ENCODE measurements around the gene YTHDC1.

The YTHDC1 gene

GRCh38 chr4:68360231-68360968 is 10.5 kb upstream of the YTHDC1 start:
- no peak for DNase-seq

DNA sequence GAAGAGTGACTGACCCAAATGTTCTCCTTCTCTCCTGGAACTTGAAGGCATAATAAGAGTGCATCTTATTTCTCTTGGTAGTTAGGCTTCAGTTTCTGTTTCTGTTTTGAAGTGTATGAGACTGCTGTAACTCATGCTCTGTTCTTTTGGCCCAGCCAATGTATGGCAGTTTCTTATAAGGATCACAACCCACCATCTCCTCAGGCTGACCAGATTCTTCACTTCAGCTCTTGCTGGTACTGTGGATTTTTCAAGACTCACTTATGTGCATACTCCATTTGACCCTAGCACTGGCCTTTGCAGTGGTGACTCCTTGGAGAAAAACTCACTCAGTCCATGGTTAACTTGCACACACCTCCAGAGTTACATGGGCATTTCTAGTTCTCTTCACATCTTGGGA is 9.6 kb upstream of the YTHDC1 start:
- DNase-seq = no peak

- no peak for DNase-seq
These were observed 9.1 kb upstream of the YTHDC1 start for GRCh38 chr4:68358988-68359387.

GRCh38 chr4:68352791-68353190 is 2.9 kb upstream of the YTHDC1 start:
- no peak for DNase-seq

DNA sequence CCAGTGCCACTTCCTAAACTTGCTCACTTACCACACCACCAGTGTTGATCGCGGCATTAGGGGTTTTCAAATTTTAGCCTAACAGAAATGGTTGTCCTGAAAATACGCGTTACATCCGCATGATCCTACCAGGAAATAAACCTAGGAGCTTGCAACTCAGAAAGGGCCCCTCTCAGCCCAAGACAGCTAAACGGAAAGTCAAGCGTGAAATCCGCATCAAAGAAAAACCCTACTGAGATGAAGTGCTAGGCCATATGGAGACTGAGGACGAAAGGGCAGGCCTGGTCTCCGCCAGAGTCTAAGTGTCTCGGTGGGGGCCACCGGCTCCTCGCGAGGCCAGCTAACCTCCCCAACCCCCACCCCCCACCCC is 626 bp downstream of the YTHDC1 start:
- no peak for DNase-seq

DNA sequence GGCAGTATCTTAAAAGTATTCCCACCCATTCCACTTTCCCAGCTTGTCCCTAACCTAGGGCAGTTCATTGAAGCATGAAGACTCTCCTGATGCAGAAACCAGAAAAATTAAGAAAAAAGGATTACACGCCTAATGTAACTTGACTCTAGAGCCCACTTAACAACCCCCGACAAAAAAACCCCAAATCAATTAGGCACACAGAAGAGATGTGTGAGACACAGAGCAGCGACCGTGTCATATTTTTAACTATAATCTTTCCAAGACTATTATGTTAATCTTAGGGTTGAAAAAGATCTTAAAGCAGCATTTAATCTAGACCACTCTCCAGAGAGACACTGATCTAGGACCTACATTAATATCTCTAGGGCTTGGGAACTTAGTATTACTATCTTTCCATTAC is 1.3 kb downstream of the YTHDC1 start:
- DNase-seq = peak; percentile 38

- no peak for DNase-seq
These were observed 2.0 kb downstream of the YTHDC1 start for GRCh38 chr4:68347845-68348244.

GRCh38 chr4:68346461-68346860 is 3.4 kb downstream of the YTHDC1 start:
- no peak for DNase-seq

DNA sequence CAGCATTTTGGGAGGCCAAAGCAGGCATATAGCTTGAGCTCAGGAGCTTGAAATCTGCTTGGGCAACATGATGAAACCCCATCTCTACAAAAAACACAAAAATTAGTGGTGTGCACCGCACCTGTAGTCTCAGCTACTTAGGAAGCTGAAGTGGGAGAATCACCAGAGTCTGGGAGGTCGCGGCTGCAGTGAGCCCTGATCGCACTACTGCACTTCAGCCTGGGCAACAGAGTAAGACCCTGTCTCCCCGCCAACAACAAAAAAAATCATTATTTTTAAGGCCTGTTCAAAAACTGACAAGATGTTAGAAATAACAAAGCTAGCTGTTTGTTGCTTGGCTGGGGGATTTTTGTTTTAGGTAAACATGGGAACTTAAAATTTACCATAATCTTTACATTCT is 5.1 kb downstream of the YTHDC1 start:
- no peak for DNase-seq

- no peak for DNase-seq
These were observed 5.8 kb downstream of the YTHDC1 start for GRCh38 chr4:68344049-68344448.

DNA sequence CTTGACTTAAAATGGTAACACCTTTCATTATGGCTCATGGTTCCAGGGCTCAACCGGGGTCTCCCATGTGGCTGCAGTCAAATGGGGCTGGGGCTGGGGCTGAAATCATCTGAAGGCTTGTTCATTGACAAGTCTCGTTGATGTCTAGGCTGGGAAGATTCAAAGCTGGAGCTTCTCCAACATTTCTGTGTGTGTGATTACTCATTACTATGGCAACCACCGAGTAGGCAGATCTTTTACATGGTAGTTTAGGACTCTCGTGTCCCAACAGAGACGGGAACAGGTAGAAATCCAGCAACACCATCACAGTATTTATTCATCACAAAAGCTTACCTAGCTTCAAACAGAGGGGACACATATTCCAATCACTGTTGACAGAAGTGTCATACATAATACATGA is 7.8 kb downstream of the YTHDC1 start:
- DNase-seq = no peak

- no peak for DNase-seq
These were observed 11.3 kb downstream of the YTHDC1 start for GRCh38 chr4:68338625-68339024.

DNA sequence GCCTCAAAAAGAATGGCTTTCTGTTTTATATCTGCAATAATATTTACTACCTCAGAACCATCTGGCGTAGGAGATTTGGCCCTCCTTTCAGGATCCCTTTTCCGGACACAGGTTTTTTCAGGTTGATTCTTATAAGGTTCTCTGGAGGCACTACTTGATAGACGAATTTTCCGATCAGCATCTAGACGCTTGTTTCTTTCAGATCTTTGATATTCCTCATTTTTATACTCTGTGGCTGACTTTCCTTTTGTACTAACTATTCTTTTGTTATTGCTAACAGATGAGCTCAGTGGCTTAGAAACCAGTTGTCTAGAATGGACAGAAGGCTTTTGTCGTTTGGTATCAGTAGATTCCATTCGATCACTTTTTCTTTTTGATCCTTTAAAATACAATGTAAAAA is 12.4 kb downstream of the YTHDC1 start:
- no peak for DNase-seq

- DNase-seq = no peak
These were observed 12.9 kb downstream of the YTHDC1 start for GRCh38 chr4:68337004-68337403.

DNA sequence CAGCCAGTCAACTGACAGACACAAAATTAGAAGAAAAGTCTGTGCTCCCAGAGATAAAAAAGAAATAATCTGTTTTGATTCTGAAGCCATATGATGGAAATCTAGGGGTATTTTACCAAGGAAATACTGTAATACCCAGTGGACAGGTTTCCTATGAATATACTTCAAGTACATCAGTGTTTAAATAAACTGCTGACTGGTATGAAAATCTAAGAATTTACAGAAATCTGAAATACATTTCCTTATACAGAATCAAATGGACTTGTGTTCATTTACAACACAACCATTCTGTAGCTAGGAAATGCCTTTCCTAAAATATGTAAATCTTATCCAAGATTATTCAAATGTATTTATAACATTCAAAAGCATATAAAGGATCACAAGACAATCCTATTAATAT is 13.4 kb downstream of the YTHDC1 start:
- no peak for DNase-seq

DNA sequence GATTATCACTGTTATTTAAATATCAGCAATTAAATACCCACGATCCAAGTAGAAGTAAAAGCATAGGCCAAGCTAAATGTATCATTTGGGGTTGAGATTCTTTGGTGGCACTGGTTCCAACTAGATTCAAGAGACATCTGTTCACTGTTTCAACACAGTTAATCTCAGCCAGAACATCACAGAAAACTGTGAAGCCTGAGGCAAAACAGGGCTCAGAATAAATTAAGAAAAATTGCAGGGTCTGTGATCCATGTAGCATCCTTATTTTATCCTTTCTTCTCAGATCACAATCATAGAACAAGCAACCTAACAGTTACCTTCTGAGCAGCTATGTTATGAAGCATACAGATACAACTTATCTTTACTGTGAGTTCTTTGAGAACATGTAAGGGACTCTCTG is 23.7 kb downstream of the YTHDC1 start:
- no peak for DNase-seq

DNA sequence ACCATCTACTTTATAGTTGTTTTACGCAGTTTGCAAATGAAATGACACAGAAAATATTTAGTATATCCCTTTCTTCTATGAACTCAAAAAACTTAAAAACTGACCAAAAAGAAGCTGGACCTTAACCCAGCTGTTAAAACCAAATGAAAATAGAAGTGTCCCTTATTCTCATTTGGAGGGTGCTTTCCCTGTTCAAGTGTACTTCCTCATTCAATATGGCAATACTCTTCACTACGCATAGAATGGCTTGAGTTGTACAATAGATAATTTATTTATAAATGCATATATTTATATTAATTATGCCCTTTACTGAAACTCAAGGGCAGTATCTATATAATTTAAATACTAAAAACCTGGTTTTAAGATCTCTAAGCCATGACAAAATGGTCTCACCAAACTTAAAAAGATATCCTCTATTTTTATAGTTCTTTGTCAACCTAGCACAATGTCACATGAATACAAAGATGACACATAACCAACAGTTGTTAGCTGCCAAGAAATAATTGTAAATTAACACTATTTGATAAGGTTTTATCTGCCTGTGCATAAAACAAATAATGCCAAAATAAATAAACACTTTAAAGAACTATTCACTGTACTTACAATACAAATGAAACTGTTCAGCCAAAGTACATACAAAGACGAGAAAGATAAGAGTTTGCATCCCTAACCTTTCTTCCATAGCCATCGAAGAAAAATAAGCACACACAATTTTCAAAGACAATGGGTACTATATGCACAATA is 25.2 kb downstream of the YTHDC1 start:
- no peak for DNase-seq

DNA sequence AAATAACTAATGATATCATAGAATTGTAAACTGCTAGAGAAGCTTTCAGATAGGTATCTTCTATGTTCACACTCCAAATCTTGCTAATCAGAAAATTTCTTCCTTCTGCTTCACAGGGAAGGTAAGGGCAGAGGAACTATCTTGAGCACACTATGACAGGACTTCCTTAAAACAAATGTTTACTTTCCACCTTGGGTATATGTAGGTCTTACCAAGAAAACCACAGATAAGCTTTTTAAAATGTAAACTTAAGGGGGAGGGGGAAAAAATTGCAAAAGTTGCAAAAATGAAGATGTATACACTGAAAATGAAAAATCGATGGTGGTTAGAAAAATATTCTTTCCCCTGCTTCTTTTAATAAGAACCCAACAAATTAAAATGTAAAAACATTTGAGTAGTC is 30.9 kb downstream of the YTHDC1 start:
- DNase-seq = no peak

- no peak for DNase-seq
These were observed 33.5 kb downstream of the YTHDC1 start for GRCh38 chr4:68316193-68316969.

GRCh38 chr4:68310651-68311247 is 39.1 kb downstream of the YTHDC1 start:
- DNase-seq = no peak

GRCh38 chr4:68304731-68305130 is 45.2 kb downstream of the YTHDC1 start:
- no peak for DNase-seq

DNA sequence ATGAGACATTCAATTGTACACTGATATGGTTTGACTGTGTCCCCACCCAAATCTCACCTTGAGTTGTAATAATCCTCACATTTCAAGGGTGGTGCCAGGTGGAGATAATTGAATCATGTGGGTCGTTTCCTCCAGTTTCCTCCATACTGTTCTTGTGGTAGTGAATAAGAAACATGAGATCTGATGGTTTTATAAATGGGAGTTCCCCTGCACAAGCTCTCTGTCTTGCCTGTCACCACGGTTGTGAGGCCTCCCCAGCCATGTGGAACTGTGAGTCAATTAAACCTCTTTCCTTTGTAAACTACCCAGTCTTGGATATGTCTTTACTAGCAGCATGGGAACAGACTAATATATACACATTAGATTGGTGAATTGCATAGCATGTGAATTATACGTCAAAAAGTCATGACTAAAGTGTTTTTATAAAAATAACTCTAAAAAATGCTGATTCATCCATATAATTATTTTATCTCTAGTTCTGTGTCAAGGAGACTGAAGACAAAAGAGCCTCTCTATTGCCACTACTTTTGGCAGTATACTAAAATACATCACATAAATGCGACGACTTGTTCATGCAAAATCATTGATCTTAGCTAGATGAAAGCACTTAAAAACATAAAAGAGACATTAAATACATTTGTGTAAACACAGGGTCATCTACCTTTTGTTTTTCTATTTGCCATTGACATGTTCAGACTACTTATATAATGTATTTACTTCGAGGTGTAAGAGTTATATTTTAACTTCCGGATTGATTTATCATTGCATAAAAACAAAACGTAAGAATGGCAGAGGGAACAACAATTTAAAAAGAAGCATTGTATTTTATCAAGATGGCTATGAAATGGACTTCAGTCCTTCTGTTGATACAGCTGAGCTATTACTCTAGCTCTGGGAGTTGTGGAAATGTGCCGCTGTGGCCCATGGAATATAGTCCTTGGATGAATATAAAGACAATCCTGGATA is 50.1 kb downstream of the YTHDC1 start:
- no peak for DNase-seq

Measured in right kidney (tissue), 1 donor.